NCI-H345 treated with DMSO at 0.1 percent for 48 hours (cell line): ENCODE data around the gene KANSL1.

Experiments used
- DNase-seq: peaks from one replicate; lab custom pipeline; 2025; ENCODE audit not compliant: unreplicated experiment; lab: John Stamatoyannopoulos, UW

Gene KANSL1

GRCh38 chr17:46082257-46082656 is 111.0 kb downstream of the KANSL1 start:
- no peak for DNase-seq

- DNase-seq = no peak
Measured at GRCh38 chr17:46081018-46081320, 112.3 kb downstream of the KANSL1 start.

GRCh38 chr17:46080118-46081017 is 112.9 kb downstream of the KANSL1 start:
- DNase-seq = no peak

GRCh38 chr17:46078675-46079074 is 114.6 kb downstream of the KANSL1 start:
- DNase-seq = no peak

GRCh38 chr17:46074540-46074939 is 118.7 kb downstream of the KANSL1 start:
- DNase-seq = no peak

- DNase-seq = no peak
Measured at GRCh38 chr17:46072998-46073397, 120.2 kb downstream of the KANSL1 start.

GRCh38 chr17:46071796-46072195 is 121.4 kb downstream of the KANSL1 start:
- no peak for DNase-seq

- no peak for DNase-seq
Measured at GRCh38 chr17:46064460-46064859, 128.8 kb downstream of the KANSL1 start.

GRCh38 chr17:46063241-46063640 is 130.0 kb downstream of the KANSL1 start:
- DNase-seq = no peak

- DNase-seq = no peak
Measured at GRCh38 chr17:46061435-46061834, 131.8 kb downstream of the KANSL1 start.

GRCh38 chr17:46060461-46060860 is 132.8 kb downstream of the KANSL1 start:
- no peak for DNase-seq

- no peak for DNase-seq
Measured at GRCh38 chr17:46059486-46059885, 133.7 kb downstream of the KANSL1 start.

GRCh38 chr17:46057366-46057765 is 135.9 kb downstream of the KANSL1 start:
- DNase-seq = no peak

- no peak for DNase-seq
Measured at GRCh38 chr17:46056800-46057304, 136.4 kb downstream of the KANSL1 start.

GRCh38 chr17:46053911-46054534 is 139.2 kb downstream of the KANSL1 start:
- no peak for DNase-seq

- no peak for DNase-seq
Measured at GRCh38 chr17:46049656-46050055, 143.6 kb downstream of the KANSL1 start.

GRCh38 chr17:46047856-46048255 is 145.4 kb downstream of the KANSL1 start:
- no peak for DNase-seq

- no peak for DNase-seq
Measured at GRCh38 chr17:46047398-46047797, 145.8 kb downstream of the KANSL1 start.

GRCh38 chr17:46046957-46047356 is 146.3 kb downstream of the KANSL1 start:
- no peak for DNase-seq

- DNase-seq = no peak
Measured at GRCh38 chr17:46045639-46046038, 147.6 kb downstream of the KANSL1 start.

GRCh38 chr17:46044989-46045388 is 148.2 kb downstream of the KANSL1 start:
- DNase-seq = no peak

- DNase-seq = peak; percentile 39
Measured at GRCh38 chr17:46044286-46044928, 148.8 kb downstream of the KANSL1 start.
